Measurements from ENCODE around the gene CDH15.

GRCh38 chr16:89131783-89132182, 39.8 kb upstream of the CDH15 start:
- TF ChIP-seq POLR2A (IDR thresholded peaks at IDR 0.05) (no peak), CTCF (IDR thresholded peaks at IDR 0.05) (no peak)
